H9 (cell line): ENCODE results near the gene FSHR. TPM values are rescaled to one million over a fixed set of nuclear protein-coding genes. Genes with fewer than 3 reads are reported as not detected.

ENCODE experiments used
- DNase-seq: peaks from one replicate; pipeline ENCODE4 v3.0.0-alpha.2; 2017
- H2AFZ ChIP-seq: one replicate; pipeline ENCODE4 v1.6.1; 2013; ENCODE audit warnings: mild to moderate bottlenecking, low read length, control low read depth, moderate library complexity
- H2AK5ac ChIP-seq: 2 replicates; pipeline ENCODE4 v1.6.1; 2013; ENCODE audit warnings: low read length, control low read depth, mixed read lengths; ENCODE audit not compliant: insufficient read length
- H2BK120ac ChIP-seq: one replicate; pipeline ENCODE4 v1.6.1; 2013; ENCODE audit warnings: low read depth, mild to moderate bottlenecking, low read length, control low read depth, inconsistent platforms; ENCODE audit not compliant: poor library complexity, severe bottlenecking
- H2BK12ac ChIP-seq: 2 replicates; pipeline ENCODE4 v1.6.1; 2013; ENCODE audit warnings: low read length, control low read depth, mixed read lengths, low read depth; ENCODE audit not compliant: insufficient read length
- H2BK15ac ChIP-seq: 2 replicates; pipeline ENCODE4 v1.6.1; 2013; ENCODE audit warnings: low read depth, low read length, control low read depth
- H2BK20ac ChIP-seq: one replicate; pipeline ENCODE4 v1.6.1; 2013; ENCODE audit warnings: low read depth, mild to moderate bottlenecking, low read length, control low read depth, inconsistent platforms; ENCODE audit not compliant: poor library complexity, severe bottlenecking
- H2BK5ac ChIP-seq: 2 replicates; pipeline ENCODE4 v1.6.1; 2013; ENCODE audit warnings: low read length, control low read depth, mixed read lengths; ENCODE audit not compliant: insufficient read length
- H3K14ac ChIP-seq: 2 replicates; pipeline ENCODE4 v1.6.1; 2013; ENCODE audit warnings: low read length, control low read depth; ENCODE audit not compliant: insufficient read depth
- H3K18ac ChIP-seq: 2 replicates; pipeline ENCODE4 v1.6.1; 2013; ENCODE audit warnings: low read depth, mild to moderate bottlenecking, mixed read lengths, low read length, control low read depth; ENCODE audit not compliant: insufficient read length
- H3K23ac ChIP-seq: 2 replicates; pipeline ENCODE4 v1.6.1; 2013; ENCODE audit warnings: low read length, control low read depth, mixed read lengths, low read depth; ENCODE audit not compliant: insufficient read length
- H3K23me2 ChIP-seq: 2 replicates; pipeline ENCODE4 v1.6.1; 2013; ENCODE audit warnings: low read depth, mild to moderate bottlenecking, mixed read lengths, low read length, control low read depth; ENCODE audit not compliant: insufficient read length, poor library complexity, severe bottlenecking
- H3K27ac ChIP-seq: 2 replicates; pipeline ENCODE4 v1.5.1; 2013; ENCODE audit warnings: low read length, control low read depth, mixed read lengths, low read depth; ENCODE audit not compliant: insufficient read length
- H3K27me3 ChIP-seq: 2 replicates; pipeline ENCODE4 v1.6.1; 2013; ENCODE audit warnings: low read length, control low read depth, inconsistent platforms; ENCODE audit not compliant: insufficient read depth
- H3K4ac ChIP-seq: 2 replicates; pipeline ENCODE4 v1.6.1; 2013; ENCODE audit warnings: low read depth, mild to moderate bottlenecking, control low read depth, inconsistent platforms, low read length, moderate library complexity
- H3K4me1 ChIP-seq: 2 replicates; pipeline ENCODE4 v1.6.1; 2013; ENCODE audit warnings: low read length, control low read depth, inconsistent platforms; ENCODE audit not compliant: insufficient read depth
- H3K4me2 ChIP-seq: 2 replicates; pipeline ENCODE4 v1.6.1; 2013; ENCODE audit warnings: low read length, control low read depth, mixed read lengths; ENCODE audit not compliant: insufficient read length, insufficient read depth
- H3K56ac ChIP-seq: 2 replicates; pipeline ENCODE4 v1.6.1; 2013; ENCODE audit warnings: low read depth, mild to moderate bottlenecking, mixed read lengths, low read length, control low read depth; ENCODE audit not compliant: insufficient read length
- H3K79me1 ChIP-seq: 2 replicates; pipeline ENCODE4 v1.6.1; 2013; ENCODE audit warnings: low read depth, mild to moderate bottlenecking, moderate library complexity, low read length, control low read depth, inconsistent platforms; ENCODE audit not compliant: insufficient read depth, poor library complexity, severe bottlenecking
- H3K79me2 ChIP-seq: 2 replicates; pipeline ENCODE4 v1.6.1; 2013; ENCODE audit warnings: low read length, control low read depth, inconsistent platforms; ENCODE audit not compliant: insufficient read depth
- H3K9ac ChIP-seq: 2 replicates; pipeline ENCODE4 v1.6.1; 2013; ENCODE audit warnings: low read length, control low read depth, mixed read lengths; ENCODE audit not compliant: insufficient read length; ENCODE audit errors: extremely low read depth
- H3K9me3 ChIP-seq: one replicate; pipeline ENCODE4 v1.6.1; 2013; ENCODE audit warnings: low read depth, low read length, inconsistent platforms; ENCODE audit not compliant: control insufficient read depth
- H3T11ph ChIP-seq: one replicate; pipeline ENCODE4 v1.6.1; 2013; ENCODE audit warnings: mild to moderate bottlenecking, low read length, control low read depth, inconsistent platforms
- H4K20me1 ChIP-seq: one replicate; pipeline ENCODE4 v1.6.1; 2013; ENCODE audit not compliant: control insufficient read depth, insufficient read length, insufficient read depth
- H4K5ac ChIP-seq: 2 replicates; pipeline ENCODE4 v1.6.1; 2013; ENCODE audit warnings: low read depth, mild to moderate bottlenecking, mixed read lengths, low read length, control low read depth; ENCODE audit not compliant: insufficient read length
- H4K8ac ChIP-seq: replicated peaks from 2 replicates; pipeline ENCODE4 v1.6.1; 2013; ENCODE audit warnings: low read length, control low read depth, mixed read lengths, low read depth; ENCODE audit not compliant: insufficient read length
- H4K91ac ChIP-seq: 2 replicates; pipeline ENCODE4 v1.6.1; 2013; ENCODE audit warnings: low read depth, mild to moderate bottlenecking, moderate library complexity, mixed read lengths, low read length, control low read depth; ENCODE audit not compliant: insufficient read length
- H3K27ac Mint-ChIP-seq, 3 experiments: 2 replicates in 2 of 3; 3 replicates in 1 of 3; pipeline ENCODE4 v1.8.0; 2020 to 2021; ENCODE audit warnings: mixed read lengths in 3 of 3, mild to moderate bottlenecking in 1 of 3, moderate library complexity in 1 of 3
- H3K27me3 Mint-ChIP-seq: 2 replicates; pipeline ENCODE4 v1.8.0; 2021; ENCODE audit warnings: low read depth, mild to moderate bottlenecking, moderate library complexity, mixed read lengths
- H3K36me3 Mint-ChIP-seq, 3 experiments: 2 replicates in 2 of 3; 3 replicates in 1 of 3; pipeline ENCODE4 v1.8.0; 2020 to 2021; ENCODE audit warnings: low read depth in 3 of 3, mixed read lengths in 3 of 3; ENCODE audit not compliant: insufficient read depth in 1 of 3
- H3K4me1 Mint-ChIP-seq, 2 experiments: 2 replicates each; pipeline ENCODE4 v1.8.0; 2020; ENCODE audit warnings: mixed read lengths in 2 of 2
- H3K4me3 Mint-ChIP-seq, 2 experiments: 2 replicates in 1 of 2; 3 replicates in 1 of 2; pipeline ENCODE4 v1.8.0; 2020 to 2021; ENCODE audit warnings: mild to moderate bottlenecking in 2 of 2, mixed read lengths in 2 of 2, moderate library complexity in 1 of 2
- H3K9me3 Mint-ChIP-seq, 2 experiments: 2 replicates in 1 of 2; 3 replicates in 1 of 2; pipeline ENCODE4 v1.8.0; 2020; ENCODE audit warnings: mild to moderate bottlenecking in 2 of 2, mixed read lengths in 2 of 2, moderate library complexity in 1 of 2
- CTCF ChIP-seq: fragments of 200-600 bp; sonication (generic); conservative IDR thresholded peaks from 3 replicates; pipeline ENCODE4 v1.8.0; 2021; ENCODE audit warnings: antibody characterized with exemption, mild to moderate bottlenecking
- WGBS: extraction: QIAGEN DNeasy Blood & Tissue Kit; methylation state at CpG from one replicate; pipeline ENCODE4 v1.1.7; 2013; ENCODE audit warnings: missing lambda C conversion rate, low lambda C conversion rate, mixed read lengths; ENCODE audit not compliant: insufficient read length; ENCODE audit errors: extremely low coverage; 5-methylcytosine and 5-hydroxymethylcytosine counted together
- total RNA-seq: library from RNA; stranded (reverse); gene quantifications from 2 replicates; pipeline ENCODE4 v1.2.1, GENCODE V29; 2021

The FSHR gene
- total RNA-seq, 1 experiment from 2014 or later = not detected

GRCh38 chr2:49110571-49110970 is 43.7 kb downstream of the FSHR start:
- Histone ChIP-seq H2BK5ac (no peak overlapping the region), H3K4me1 (no peaks in the 10 kb centered on the region), H2AFZ (no peak overlapping the region), H2BK120ac (no peak overlapping the region), H3K23me2 (no peaks in the 10 kb centered on the region), H3K79me2 (no peaks in the 10 kb centered on the region), H3K56ac (no peak overlapping the region), H4K5ac (no peak overlapping the region), H3K79me1 (no peaks in the 10 kb centered on the region), H3K4me2 (no peak overlapping the region), H4K91ac (no peak overlapping the region), H4K8ac (no peak overlapping the region), H2BK15ac (no peak overlapping the region), H3K27me3 (no peaks in the 10 kb centered on the region), H2BK12ac (no peak overlapping the region), H3T11ph (no peak overlapping the region), H4K20me1 (no peaks in the 10 kb centered on the region), H3K23ac (no peak overlapping the region), H3K18ac (no peak overlapping the region), H3K9ac (no peak overlapping the region), H3K9me3 (no peaks in the 10 kb centered on the region), H2AK5ac (no peak overlapping the region), H3K4ac (no peak overlapping the region), H3K14ac (no peak overlapping the region), H3K27ac (no peak overlapping the region), H2BK20ac (no peak overlapping the region)
- Mint-ChIP-seq H3K27me3 (no peaks in the 10 kb centered on the region), H3K4me3 (no peak overlapping the region), H3K36me3 (no peaks in the 10 kb centered on the region), H3K27ac (no peak overlapping the region), H3K4me1 (peaks cover 5 to 7% of the 10 kb centered on the region in 2 experiments), H3K9me3 (no peaks in the 10 kb centered on the region)
- TF ChIP-seq CTCF = no peak
- no CpG with 5 or more reads among the region's 1 CpG for WGBS
- no peak for DNase-seq
